Skeletal muscle tissue (tissue), 4 donors: ENCODE data around the gene DUXA. TPM values are rescaled to one million over a fixed set of nuclear protein-coding genes. Genes with fewer than 3 reads are reported as not detected.
"Not testable (repeated sequence)": the region's sequence is repeated elsewhere in the genome, so short reads cannot be mapped to it uniquely, and the experiment has no call there.

Experiments used
- H3K27ac ChIP-seq: one replicate; pipeline ENCODE4 v1.7.0; 2013; ENCODE audit warnings: mild to moderate bottlenecking, low read depth, low read length, inconsistent platforms
- H3K27me3 ChIP-seq, 3 donors: one replicate each; pipeline ENCODE4 v1.7.0; 2013; ENCODE audit warnings: low read length in 3 of 3; ENCODE audit not compliant: control insufficient read depth in 3 of 3, insufficient read depth in 3 of 3
- H3K36me3 ChIP-seq, 3 donors: one replicate each; pipeline ENCODE4 v1.7.0; 2013; ENCODE audit warnings: low read length in 3 of 3; ENCODE audit not compliant: control insufficient read depth in 3 of 3, insufficient read depth in 3 of 3
- H3K4me1 ChIP-seq, 3 donors: one replicate each; pipeline ENCODE4 v1.7.0; 2013; ENCODE audit warnings: low read length in 3 of 3, mild to moderate bottlenecking in 3 of 3; ENCODE audit not compliant: control insufficient read depth in 3 of 3, insufficient read depth in 3 of 3
- H3K4me3 ChIP-seq, 3 donors: one replicate each; pipeline ENCODE4 v1.7.0; 2013; ENCODE audit warnings: low read length in 3 of 3
- H3K9ac ChIP-seq, 3 donors: one replicate each; pipeline ENCODE4 v1.7.0; 2013; ENCODE audit warnings: low read length in 3 of 3, mild to moderate bottlenecking in 3 of 3, moderate library complexity in 2 of 3, low read depth in 1 of 3
- H3K9me3 ChIP-seq, 3 donors: one replicate each; pipeline ENCODE4 v1.7.0; 2013; ENCODE audit warnings: low read length in 3 of 3; ENCODE audit not compliant: control insufficient read depth in 3 of 3
- total RNA-seq: library from RNA; depleted of rRNA; stranded (reverse); fragments of >200 nt; gene quantifications from one replicate; pipeline ENCODE4 v1.2.3, GENCODE V29; 2014
- donor health status: Osteomylitis.

The DUXA gene
- total RNA-seq, result 0.52 TPM

DNA sequence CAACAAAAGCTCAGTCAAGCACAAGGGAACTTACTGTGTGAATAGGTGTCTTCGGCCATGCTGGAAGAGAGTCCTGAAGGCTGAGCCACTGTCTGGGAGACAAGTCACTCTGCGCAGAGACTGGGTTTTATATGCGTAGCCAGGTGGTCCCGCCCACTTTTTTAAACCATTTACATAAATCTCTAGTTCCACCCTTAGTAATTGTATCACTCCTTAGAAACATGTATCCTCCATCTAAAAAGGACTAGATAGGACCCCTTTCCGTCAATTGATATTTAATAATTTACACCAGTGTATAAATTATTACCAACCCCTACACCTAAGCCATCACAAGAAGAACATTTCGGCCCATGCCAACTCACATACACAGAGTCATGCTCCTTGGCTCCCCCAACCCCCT lies at the start of gene DUXA:
Gene DUXA (minus strand): TSS at position 101 of the 400 bp plus-strand sequence. CDS start 42 bp downstream, at position 59.
- Histone ChIP-seq H3K4me1 (peaks cover 0 to 3% (median 0%) of the 10 kb centered on the region in 3 donors), H3K27ac (no peak within 1 kb of the TSS)

DNA sequence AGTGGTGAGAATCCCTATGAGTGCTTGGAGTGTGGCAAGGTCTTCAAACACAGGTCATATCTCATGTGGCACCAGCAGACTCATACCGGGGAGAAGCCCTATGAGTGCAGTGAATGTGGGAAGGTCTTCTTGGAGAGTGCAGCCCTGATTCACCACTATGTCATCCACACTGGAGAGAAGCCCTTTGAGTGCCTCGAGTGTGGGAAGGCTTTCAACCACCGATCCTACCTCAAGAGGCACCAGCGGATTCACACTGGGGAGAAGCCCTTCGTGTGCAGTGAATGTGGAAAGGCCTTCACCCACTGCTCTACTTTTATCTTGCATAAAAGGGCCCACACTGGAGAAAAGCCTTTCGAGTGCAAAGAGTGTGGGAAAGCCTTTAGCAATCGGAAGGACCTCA lies 44.8 kb upstream of the DUXA start:
- Histone ChIP-seq H3K36me3 (peaks cover 30 to 57% (median 42%) of the 10 kb centered on the region in 3 donors), H3K4me1 (peaks cover 0 to 2% (median 0%) of the 10 kb centered on the region in 3 donors), H3K4me3 (no peak overlapping the region), H3K27ac (no peak overlapping the region), H3K27me3 (no peaks in the 10 kb centered on the region), H3K9me3 (peaks cover 0 to 2% (median 0%) of the 10 kb centered on the region in 3 donors), H3K9ac (no peak overlapping the region)

More for the DNA sequence above, at the start of gene DUXA:
- Histone ChIP-seq H3K9me3 (peaks cover 0 to 2% (median 0%) of the 10 kb centered on the region in 3 donors), H3K27me3 (peaks cover 0 to 2% (median 0%) of the 10 kb centered on the region in 3 donors), H3K4me3 (no peak within 1 kb of the TSS), H3K36me3 (no peaks in the 10 kb centered on the region), H3K9ac (no peak within 1 kb of the TSS)

DNA sequence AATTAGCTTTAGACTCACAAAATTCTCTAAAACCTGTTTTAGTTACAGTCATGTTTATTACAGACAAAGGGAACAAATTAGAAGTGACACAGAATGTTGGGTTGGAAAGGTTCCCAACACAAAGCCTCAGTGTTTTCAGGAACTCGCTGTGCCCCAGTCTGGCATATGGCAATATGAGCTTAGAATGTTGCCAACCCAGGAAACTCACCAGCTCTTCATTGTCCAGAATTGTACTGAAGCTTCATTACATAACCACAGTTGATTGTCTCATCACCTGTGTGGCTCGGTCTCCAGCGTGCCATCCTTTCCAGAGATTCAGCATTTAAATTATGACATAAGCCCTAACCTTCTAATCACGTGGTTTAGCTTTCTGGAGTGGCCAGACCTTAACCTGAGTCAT lies 43.1 kb upstream of the DUXA start:
- Histone ChIP-seq H3K27ac (no peak overlapping the region), H3K4me1 (no peaks in the 10 kb centered on the region), H3K27me3 (no peaks in the 10 kb centered on the region), H3K36me3 (peaks cover 40 to 66% (median 52%) of the 10 kb centered on the region in 3 donors), H3K9me3 (peaks cover 0 to 2% (median 0%) of the 10 kb centered on the region in 3 donors), H3K4me3 (no peak overlapping the region), H3K9ac (no peak overlapping the region)

DNA sequence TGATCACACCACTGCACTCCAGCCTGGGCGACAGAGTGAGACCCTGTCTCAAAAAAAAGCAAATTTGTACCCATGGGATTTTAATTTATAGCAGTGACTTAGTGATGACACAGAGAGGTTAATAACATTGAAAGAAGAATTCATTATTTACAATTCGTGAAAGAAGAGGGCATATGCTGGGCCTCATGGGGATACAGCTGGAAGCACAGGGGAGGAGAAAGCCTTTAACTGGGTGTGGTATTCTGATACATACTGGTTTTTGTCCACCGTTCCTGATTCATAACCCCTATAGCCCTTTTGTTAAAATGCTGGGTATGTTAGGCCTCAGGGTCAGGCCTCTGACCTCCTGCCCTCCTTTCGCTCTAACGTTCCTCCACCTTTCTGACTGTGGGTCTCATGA lies 34.9 kb upstream of the DUXA start:
- H3K36me3 ChIP-seq, result peaks cover 25 to 40% (median 26%) of the 10 kb centered on the region in 3 donors
- H3K9ac ChIP-seq, result no peak overlapping the region
- peaks cover 0 to 2% (median 0%) of the 10 kb centered on the region in 3 donors for H3K4me1 ChIP-seq
- H3K9me3 ChIP-seq, result no peaks in the 10 kb centered on the region
- H3K4me3 ChIP-seq, result no peak overlapping the region
- H3K27ac ChIP-seq, result no peak overlapping the region
- H3K27me3 ChIP-seq, result no peaks in the 10 kb centered on the region

DNA sequence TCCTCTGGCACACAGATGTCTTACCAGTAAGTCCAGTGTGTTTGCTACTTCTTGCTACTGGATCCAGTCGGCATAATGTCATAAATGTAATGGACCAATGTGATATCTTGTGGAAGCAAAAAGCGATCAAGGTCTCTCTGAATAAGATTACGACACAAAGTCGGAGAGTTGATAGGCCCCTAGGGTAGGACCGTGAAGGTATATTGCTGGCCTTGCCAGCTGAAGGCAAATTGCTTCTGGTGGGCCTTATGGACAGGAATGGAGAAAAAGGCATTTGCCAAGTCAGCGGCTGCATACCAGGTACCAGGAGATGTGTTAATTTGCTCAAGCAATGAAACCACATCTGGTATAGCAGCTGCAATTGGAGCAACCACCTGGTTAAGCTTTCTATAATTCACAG lies 30.6 kb upstream of the DUXA start:
- H3K27me3 ChIP-seq, H3K4me3 ChIP-seq, H3K9ac ChIP-seq, H3K27ac ChIP-seq, H3K9me3 ChIP-seq: not testable (repeated sequence)
- Histone ChIP-seq H3K4me1 (peaks cover 9 to 12% (median 12%) of the 10 kb centered on the region in 3 donors), H3K36me3 (peaks cover 38 to 54% (median 48%) of the 10 kb centered on the region in 3 donors)

DNA sequence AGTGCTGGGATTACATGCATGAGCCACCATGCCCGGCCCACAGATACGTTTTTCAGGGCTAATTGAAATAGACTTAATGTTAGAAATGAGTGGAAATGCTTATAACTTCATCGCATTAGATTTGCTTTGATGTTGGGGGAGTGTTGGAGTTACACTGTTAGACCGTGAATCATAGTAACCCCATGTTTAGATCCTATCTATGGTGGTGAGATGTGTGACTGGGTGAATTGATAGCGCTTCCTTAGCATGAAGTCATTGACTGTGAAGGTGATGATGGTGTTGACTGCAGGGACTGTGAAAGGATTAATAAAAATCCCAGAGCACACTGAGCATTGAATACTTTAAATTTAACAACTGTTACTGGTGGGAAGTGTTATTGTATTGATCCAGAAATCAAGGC lies 25.7 kb upstream of the DUXA start:
- peak overlapping the region in 2 of 3 donors; percentile 5 to 94 for H3K9ac ChIP-seq
- peaks cover 0 to 4% (median 2%) of the 10 kb centered on the region in 3 donors for H3K9me3 ChIP-seq
- H3K27me3 ChIP-seq, result no peaks in the 10 kb centered on the region
- peaks cover 41 to 43% (median 42%) of the 10 kb centered on the region in 3 donors for H3K36me3 ChIP-seq
- H3K4me1 ChIP-seq, result peaks cover 19 to 30% (median 26%) of the 10 kb centered on the region in 3 donors
- H3K4me3 ChIP-seq, result peak overlapping the region; percentile 97 to 99 (median 98)
- H3K27ac ChIP-seq, result no peak overlapping the region

DNA sequence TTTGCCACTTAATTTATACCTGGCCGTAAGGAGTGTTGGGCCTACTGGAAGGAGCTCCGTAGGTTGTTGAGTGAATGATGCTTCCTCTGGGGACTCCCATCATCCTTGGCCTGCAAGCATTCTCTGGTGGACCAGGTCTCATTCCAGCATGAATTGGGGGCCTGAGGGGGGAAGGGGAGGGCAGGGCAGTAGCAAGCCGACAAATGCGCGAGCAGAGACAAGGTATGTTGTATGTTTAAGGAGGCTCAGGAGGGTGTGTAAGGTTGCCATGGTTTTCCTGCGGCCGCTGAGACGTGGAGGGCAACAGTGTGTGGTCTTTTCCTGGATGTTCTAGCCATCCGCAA lies 24.8 kb upstream of the DUXA start:
- peaks cover 2 to 4% (median 2%) of the 10 kb centered on the region in 3 donors for H3K9me3 ChIP-seq
- H3K4me3 ChIP-seq, result peak overlapping the region; percentile 97 to 99 (median 98)
- H3K27ac ChIP-seq, result peak overlapping the region; percentile 80
- peaks cover 34 to 40% (median 38%) of the 10 kb centered on the region in 3 donors for H3K36me3 ChIP-seq
- peak overlapping the region; percentile 89 to 98 (median 94) for H3K9ac ChIP-seq
- peaks cover 19 to 30% (median 26%) of the 10 kb centered on the region in 3 donors for H3K4me1 ChIP-seq
- peaks cover 0 to under 1% (median 0%) of the 10 kb centered on the region in 3 donors for H3K27me3 ChIP-seq

DNA sequence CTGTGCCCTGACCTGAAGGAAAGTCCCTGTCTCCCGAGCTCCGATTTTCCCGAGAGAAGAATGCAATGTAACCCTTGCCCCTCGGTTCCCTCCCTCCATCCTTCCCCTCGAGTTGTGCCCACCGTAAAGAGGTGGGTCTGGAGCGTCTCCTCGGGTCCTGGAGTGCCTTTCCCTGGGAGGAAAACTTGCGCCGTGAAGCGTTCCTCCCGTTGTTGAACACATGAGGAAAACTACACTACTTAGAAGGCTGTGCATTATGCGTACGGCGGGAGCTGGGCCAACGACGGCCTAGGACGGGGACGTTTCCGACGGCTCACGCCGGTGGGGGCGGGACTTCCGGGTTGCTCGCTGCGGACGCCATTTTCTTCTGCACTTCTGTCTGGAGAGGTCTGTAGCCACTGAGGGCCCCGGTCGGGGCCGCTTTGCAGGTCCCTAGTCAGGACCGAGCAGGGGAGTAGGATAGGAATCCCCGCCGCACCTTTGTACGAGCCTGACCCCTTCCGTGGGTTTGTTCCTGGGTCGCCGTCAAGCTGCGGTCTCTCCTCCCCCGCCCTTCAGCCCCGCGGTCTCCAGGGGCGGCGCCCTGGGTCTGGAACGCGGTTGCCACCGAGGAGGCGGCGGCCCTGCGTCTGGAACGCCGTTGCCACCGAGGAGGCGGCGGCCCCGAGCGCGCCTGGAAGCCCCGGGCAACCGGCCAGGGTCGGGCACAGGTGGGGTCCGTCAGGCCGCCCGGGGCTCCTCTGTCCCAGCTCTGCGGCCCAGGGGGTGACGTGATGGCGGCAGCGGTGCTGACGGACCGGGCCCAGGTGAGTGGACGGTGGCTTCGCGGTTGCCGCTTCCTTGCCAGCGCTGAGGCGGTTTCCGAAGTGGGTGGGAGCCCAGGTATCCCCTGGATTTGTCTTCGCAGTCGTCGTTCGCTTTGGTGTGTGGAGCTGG lies 24.1 kb upstream of the DUXA start, which contains the start of gene ZNF264:
Gene ZNF264 (plus strand): TSS at position 360 of the 936 bp plus-strand sequence. CDS start 414 bp downstream, at position 774.
- peak within 1 kb of the TSS; percentile 80 for H3K27ac ChIP-seq
- H3K27me3 ChIP-seq, result peaks cover 0 to 4% (median 0%) of the 10 kb centered on the region in 3 donors
- peaks cover 27 to 34% (median 33%) of the 10 kb centered on the region in 3 donors for H3K36me3 ChIP-seq
- H3K9me3 ChIP-seq, result peaks cover 2 to 4% (median 2%) of the 10 kb centered on the region in 3 donors
- H3K4me1 ChIP-seq, result peaks cover 19 to 30% (median 26%) of the 10 kb centered on the region in 3 donors
- H3K9ac ChIP-seq, result peak within 1 kb of the TSS; percentile 89 to 98 (median 94)
- peak within 1 kb of the TSS; percentile 97 to 99 (median 98) for H3K4me3 ChIP-seq

DNA sequence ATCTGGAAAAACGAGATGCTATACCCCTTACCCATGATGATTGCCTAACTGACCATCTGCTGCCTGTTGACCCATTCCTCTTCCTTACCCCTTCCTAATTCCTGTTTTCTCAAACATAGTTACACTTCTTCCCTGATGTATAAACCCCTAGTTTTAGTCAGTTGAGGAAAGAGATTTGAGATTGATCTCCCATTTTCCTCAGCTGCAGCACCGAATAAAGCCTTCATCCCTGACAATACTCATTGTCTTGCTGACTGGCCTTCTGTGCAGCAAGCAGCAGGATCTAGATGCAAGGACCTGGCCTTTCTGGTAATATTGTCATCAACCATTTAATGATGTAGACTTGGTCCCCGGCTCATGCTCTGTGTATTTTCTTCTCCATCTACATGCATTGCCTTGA lies 23.0 kb upstream of the DUXA start:
- no peak overlapping the region for H3K9ac ChIP-seq
- no peak overlapping the region for H3K27ac ChIP-seq
- peaks cover 18 to 27% (median 24%) of the 10 kb centered on the region in 3 donors for H3K36me3 ChIP-seq
- peaks cover 0 to 4% (median 0%) of the 10 kb centered on the region in 3 donors for H3K27me3 ChIP-seq
- peaks cover 2 to 4% (median 2%) of the 10 kb centered on the region in 3 donors for H3K9me3 ChIP-seq
- peaks cover 19 to 30% (median 26%) of the 10 kb centered on the region in 3 donors for H3K4me1 ChIP-seq
- peak overlapping the region in 1 of 3 donors; percentile 97 for H3K4me3 ChIP-seq
